ENCODE measurements around the gene TRAPPC6A. TPM values are rescaled to one million over a fixed set of nuclear protein-coding genes. Genes with fewer than 3 reads are reported as not detected.

TRAPPC6A gene
- polyA plus RNA-seq, 12 donors = 15.1 to 89.5 (median 19.8) TPM; not detected in 1

Other genes with a start within 250 kb of the TRAPPC6A start
- gene APOC4, start 236.0 kb downstream of the TRAPPC6A start, polyA plus RNA-seq (ENCODE audit: insufficient read length in 12 of 12) = under 1 TPM in 2 of 12 donors, not detected in 10; 0.40 to 0.41 TPM
- gene APOC2, start 232.2 kb downstream of the TRAPPC6A start, polyA plus RNA-seq (ENCODE audit: insufficient read length in 12 of 12) = 1 to 10 TPM in 3 of 12 donors, under 1 TPM in 5, not detected in 4; 0.30 to 6.5 (median 0.72) TPM
- gene CLPTM1, start 222.9 kb downstream of the TRAPPC6A start, polyA plus RNA-seq (ENCODE audit: insufficient read length in 12 of 12) = 10 to 100 TPM in 11 of 12 donors, not detected in 1; 44.9 to 93.6 (median 54.1) TPM
- gene RELB, start 176.8 kb downstream of the TRAPPC6A start, polyA plus RNA-seq (ENCODE audit: insufficient read length in 12 of 12) = 10 to 100 TPM in 1 of 12 donors, 1 to 10 TPM in 10, not detected in 1; 2.7 to 11.7 (median 4.6) TPM
- gene CLASRP, start 139.2 kb downstream of the TRAPPC6A start, polyA plus RNA-seq (ENCODE audit: insufficient read length in 12 of 12) = 10 to 100 TPM in 11 of 12 donors, not detected in 1; 35.7 to 78.3 (median 40.6) TPM
- 1 to 10 TPM in 3 of 12 donors, under 1 TPM in 7, not detected in 2; 0.25 to 2.2 (median 0.54) TPM for gene ZNF296, start 101.8 kb downstream of the TRAPPC6A start, polyA plus RNA-seq (ENCODE audit: insufficient read length in 12 of 12)
- gene GEMIN7, start 99.0 kb downstream of the TRAPPC6A start, polyA plus RNA-seq (ENCODE audit: insufficient read length in 12 of 12) = 10 to 100 TPM in 11 of 12 donors, not detected in 1; 14.0 to 26.1 (median 22.3) TPM
- 10 to 100 TPM in 11 of 12 donors, not detected in 1; 15.0 to 43.3 (median 20.3) TPM for gene PPP1R37, start 85.1 kb downstream of the TRAPPC6A start, polyA plus RNA-seq (ENCODE audit: insufficient read length in 12 of 12)
- gene NKPD1, start 17.3 kb downstream of the TRAPPC6A start, polyA plus RNA-seq (ENCODE audit: insufficient read length in 12 of 12) = 1 to 10 TPM in 1 of 12 donors, under 1 TPM in 8, not detected in 3; 0.07 to 1.1 (median 0.12) TPM
- gene BLOC1S3, start 547 bp upstream of the TRAPPC6A start, polyA plus RNA-seq (ENCODE audit: insufficient read length in 12 of 12) = 1 to 10 TPM in 11 of 12 donors, not detected in 1; 5.2 to 9.1 (median 6.8) TPM
- gene EXOC3L2, start 67.2 kb upstream of the TRAPPC6A start, polyA plus RNA-seq (ENCODE audit: insufficient read length in 12 of 12) = 1 to 10 TPM in 7 of 12 donors, under 1 TPM in 3, not detected in 2; 0.53 to 2.0 (median 1.1) TPM
- 10 to 100 TPM; 23.7 to 90.9 (median 30.3) TPM for gene MARK4, start 73.0 kb upstream of the TRAPPC6A start, polyA plus RNA-seq (ENCODE audit: insufficient read length in 12 of 12)
- 1,000 to 10,000 TPM; 1,044 to 4,317 (median 2,408) TPM for gene CKM, start 144.6 kb upstream of the TRAPPC6A start, polyA plus RNA-seq (ENCODE audit: insufficient read length in 12 of 12)
- 10 to 100 TPM in 1 of 12 donors, 1 to 10 TPM in 2, under 1 TPM in 6, not detected in 3; 0.12 to 23.1 (median 0.25) TPM for gene KLC3, start 162.5 kb upstream of the TRAPPC6A start, polyA plus RNA-seq (ENCODE audit: insufficient read length in 12 of 12)
- 10 to 100 TPM in 11 of 12 donors, not detected in 1; 12.1 to 30.6 (median 15.7) TPM for gene ERCC2, start 192.3 kb upstream of the TRAPPC6A start, polyA plus RNA-seq (ENCODE audit: insufficient read length in 12 of 12)
- 10 to 100 TPM in 3 of 12 donors, 1 to 10 TPM in 8, not detected in 1; 2.4 to 48.5 (median 4.8) TPM for gene PPP1R13L, start 226.8 kb upstream of the TRAPPC6A start, polyA plus RNA-seq (ENCODE audit: insufficient read length in 12 of 12)
- gene POLR1G, start 228.4 kb upstream of the TRAPPC6A start, polyA plus RNA-seq (ENCODE audit: insufficient read length in 12 of 12) = 10 to 100 TPM in 1 of 12 donors, 1 to 10 TPM in 10, not detected in 1; 2.9 to 22.4 (median 3.8) TPM
- 100 to 1,000 TPM in 1 of 12 donors, 10 to 100 TPM in 10, not detected in 1; 79.9 to 113 (median 92.3) TPM for gene ERCC1, start 245.7 kb upstream of the TRAPPC6A start, polyA plus RNA-seq (ENCODE audit: insufficient read length in 12 of 12)

Data from muscle of arm (tissue), 12 donors.